Naive thymus-derived CD8-positive, alpha-beta T cell (primary cell): ENCODE measurements around the gene CC2D1A. TPM values are rescaled to one million over a fixed set of nuclear protein-coding genes. Genes with fewer than 3 reads are reported as not detected.

ENCODE experiments used
- ATAC-seq, 2 donors: fragments of 150-1000 bp; cut with Tn5 transposase in 1 of 2; sonication (Bioruptor Pico), chemical (Tn5 transposase) in 1 of 2; 1 replicate in 1 of 2; 2 replicates in 1 of 2; pipeline ENCODE4 v1.10.0; 2021; ENCODE audit warnings: mild to moderate bottlenecking in 2 of 2, moderate library complexity in 2 of 2
- POLR2A ChIA-PET: fragments of 350-600 bp; sonication (Branson Sonifier 250); formaldehyde crosslinking; loops from one replicate; lab custom pipeline; 2021; ENCODE audit warnings: antibody characterized with exemption; lab: Charles Lee
- DNase-seq, 10 donors: peaks; one replicate each; pipeline versions ENCODE4 v3.0.0 to v3.0.0-alpha.2; 2020 to 2022
- H3K27ac Mint-ChIP-seq, 10 donors: one replicate each; pipeline ENCODE4 v1.8.0; 2020 to 2022; ENCODE audit warnings: mild to moderate bottlenecking in 10 of 10, mixed read lengths in 10 of 10, moderate library complexity in 4 of 10, inconsistent platforms in 1 of 10
- H3K27me3 Mint-ChIP-seq, 5 donors: one replicate each; pipeline ENCODE4 v1.8.0; 2021 to 2022; ENCODE audit warnings: mixed read lengths in 5 of 5
- H3K36me3 Mint-ChIP-seq, 3 donors: one replicate each; pipeline ENCODE4 v1.8.0; 2020 to 2022; ENCODE audit warnings: mixed read lengths in 3 of 3, mild to moderate bottlenecking in 2 of 3, inconsistent platforms in 1 of 3
- H3K4me1 Mint-ChIP-seq, 4 donors: one replicate each; pipeline ENCODE4 v1.8.0; 2021 to 2022; ENCODE audit warnings: mixed read lengths in 4 of 4
- H3K4me3 Mint-ChIP-seq, 10 donors: one replicate each; pipeline ENCODE4 v1.8.0; 2020 to 2022; ENCODE audit warnings: mild to moderate bottlenecking in 10 of 10, mixed read lengths in 10 of 10, moderate library complexity in 6 of 10, inconsistent platforms in 1 of 10
- H3K9me3 Mint-ChIP-seq, 9 donors: one replicate each; pipeline ENCODE4 v1.8.0; 2020 to 2022; ENCODE audit warnings: mixed read lengths in 9 of 9, mild to moderate bottlenecking in 3 of 9, inconsistent platforms in 1 of 9, moderate library complexity in 1 of 9
- polyA plus RNA-seq, 3 donors: library from polyadenylated mRNA; unstranded; fragments of 300-500 nt; fragmentation: Illumina TruSeq; gene quantifications; one replicate each; pipeline ENCODE4 v1.2.3, GENCODE V29; 2021
- total RNA-seq, 8 experiments: library from RNA in 2 of 8; stranded (reverse) in 2 of 8; gene quantifications; one replicate each; pipeline ENCODE4 v1.2.3 and lab custom pipeline; 2021 to 2026

Gene CC2D1A
- total and polyA plus RNA-seq, 5 experiments from 2014 or later = 4.3 to 30.7 (median 10.5) TPM

DNA sequence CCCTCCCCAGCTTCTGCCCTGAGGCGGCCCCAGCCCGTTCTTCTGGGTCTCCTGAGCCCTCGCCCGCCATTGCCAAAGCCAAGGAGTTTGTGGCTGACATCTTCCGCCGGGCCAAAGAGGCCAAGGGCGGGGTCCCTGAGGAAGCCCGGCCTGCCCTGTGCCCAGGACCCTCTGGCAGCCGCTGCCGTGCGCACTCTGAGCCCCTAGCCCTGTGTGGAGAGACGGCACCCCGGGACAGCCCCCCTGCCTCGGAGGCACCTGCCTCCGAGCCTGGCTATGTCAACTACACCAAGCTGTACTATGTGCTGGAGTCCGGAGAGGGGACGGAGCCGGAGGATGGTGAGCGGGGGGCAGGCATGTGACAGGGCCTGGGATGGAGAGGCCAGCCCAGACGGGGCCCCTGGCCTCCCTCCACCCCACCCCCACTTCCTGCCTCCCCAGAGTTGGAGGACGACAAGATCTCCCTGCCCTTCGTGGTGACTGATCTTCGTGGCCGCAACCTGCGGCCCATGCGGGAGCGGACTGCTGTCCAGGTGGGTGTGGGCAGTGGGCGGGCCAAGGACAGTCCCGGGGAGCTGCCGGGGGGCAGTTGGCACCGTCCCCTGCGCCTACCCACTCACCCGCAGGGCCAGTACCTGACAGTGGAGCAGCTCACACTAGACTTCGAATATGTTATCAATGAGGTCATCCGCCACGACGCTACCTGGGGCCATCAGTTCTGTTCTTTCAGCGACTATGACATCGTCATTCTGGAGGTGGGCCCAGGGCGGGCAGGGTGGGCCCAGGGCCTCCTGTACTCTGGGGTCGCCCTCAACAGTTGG lies 53.4 kb downstream of the CC2D1A start:
- peaks cover 1 to 19% (median 4%) of the 10 kb centered on the region in 4 donors for H3K4me1 Mint-ChIP-seq
- peak overlapping the region in 1 of 10 donors; percentile 29 for H3K27ac Mint-ChIP-seq
- no peak for DNase-seq
- POLR2A ChIA-PET = interaction anchor here (1.4 to 4.4 kb wide), 5 partner anchors 11 to 72 kb away, joined by 4 to 19 read pairs (median 6); partner anchors contain the start of genes IL27RA and RFX1
- no peaks in the 10 kb centered on the region for H3K27me3 Mint-ChIP-seq
- H3K36me3 Mint-ChIP-seq = peaks cover 0 to 55% (median 6%) of the 10 kb centered on the region in 3 donors
- ATAC-seq = peak in 1 of 2 donors; percentile 7
- H3K4me3 Mint-ChIP-seq = no peak overlapping the region
- H3K9me3 Mint-ChIP-seq = no peaks in the 10 kb centered on the region

DNA sequence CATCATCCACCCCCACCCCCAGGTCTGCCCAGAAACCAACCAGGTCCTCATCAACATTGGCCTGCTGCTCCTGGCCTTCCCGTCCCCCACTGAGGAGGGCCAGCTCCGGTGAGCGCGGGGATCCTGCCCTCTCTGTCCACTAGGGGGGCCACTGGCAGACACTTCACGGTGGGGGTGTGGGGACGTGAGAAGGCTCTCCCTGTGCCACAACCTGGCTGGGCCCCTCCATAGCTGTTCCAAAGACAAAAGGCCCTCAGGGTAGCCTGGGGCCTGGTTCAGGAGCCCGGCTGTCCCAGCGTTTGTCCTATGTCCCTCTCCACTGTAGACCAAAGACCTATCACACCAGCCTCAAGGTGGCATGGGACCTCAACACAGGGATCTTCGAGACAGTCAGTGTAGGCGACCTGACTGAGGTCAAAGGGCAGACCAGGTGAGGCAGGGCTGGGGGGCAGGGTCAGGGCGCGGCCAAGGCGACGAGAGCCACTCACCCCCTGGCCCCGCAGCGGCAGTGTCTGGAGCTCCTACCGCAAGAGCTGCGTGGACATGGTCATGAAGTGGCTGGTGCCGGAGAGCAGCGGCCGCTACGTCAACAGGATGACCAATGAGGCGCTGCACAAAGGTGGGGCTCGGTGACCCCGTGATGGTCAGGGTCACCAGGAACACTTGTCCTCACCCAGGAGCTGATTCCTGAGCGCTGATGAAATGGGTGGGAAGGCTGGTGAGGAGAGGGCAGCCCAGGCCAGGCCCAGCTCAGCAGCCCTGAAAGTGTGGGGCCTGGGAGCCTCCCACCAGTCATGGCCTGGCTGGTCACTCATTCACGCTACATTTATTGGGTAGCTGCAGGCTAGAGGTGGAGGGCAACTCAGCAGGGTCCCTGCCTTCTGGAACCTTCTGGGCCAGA lies 54.2 kb downstream of the CC2D1A start:
- no peaks in the 10 kb centered on the region for H3K9me3 Mint-ChIP-seq
- peak; percentile 63 to 77 for ATAC-seq
- H3K27ac Mint-ChIP-seq = peak overlapping the region in 3 of 10 donors; percentile 1 to 62 (median 11)
- peaks cover 0 to 15% (median 3%) of the 10 kb centered on the region in 4 donors for H3K4me1 Mint-ChIP-seq
- DNase-seq = peak in 7 of 10 donors; percentile 22 to 72 (median 39)
- H3K4me3 Mint-ChIP-seq = no peak overlapping the region
- peaks cover 0 to 56% (median 10%) of the 10 kb centered on the region in 3 donors for H3K36me3 Mint-ChIP-seq
- H3K27me3 Mint-ChIP-seq = no peaks in the 10 kb centered on the region
- POLR2A ChIA-PET = interaction anchor here (1.0 to 4.4 kb wide), 5 partner anchors 9 to 71 kb away, joined by 3 to 19 read pairs (median 6); partner anchors contain the start of gene IL27RA

DNA sequence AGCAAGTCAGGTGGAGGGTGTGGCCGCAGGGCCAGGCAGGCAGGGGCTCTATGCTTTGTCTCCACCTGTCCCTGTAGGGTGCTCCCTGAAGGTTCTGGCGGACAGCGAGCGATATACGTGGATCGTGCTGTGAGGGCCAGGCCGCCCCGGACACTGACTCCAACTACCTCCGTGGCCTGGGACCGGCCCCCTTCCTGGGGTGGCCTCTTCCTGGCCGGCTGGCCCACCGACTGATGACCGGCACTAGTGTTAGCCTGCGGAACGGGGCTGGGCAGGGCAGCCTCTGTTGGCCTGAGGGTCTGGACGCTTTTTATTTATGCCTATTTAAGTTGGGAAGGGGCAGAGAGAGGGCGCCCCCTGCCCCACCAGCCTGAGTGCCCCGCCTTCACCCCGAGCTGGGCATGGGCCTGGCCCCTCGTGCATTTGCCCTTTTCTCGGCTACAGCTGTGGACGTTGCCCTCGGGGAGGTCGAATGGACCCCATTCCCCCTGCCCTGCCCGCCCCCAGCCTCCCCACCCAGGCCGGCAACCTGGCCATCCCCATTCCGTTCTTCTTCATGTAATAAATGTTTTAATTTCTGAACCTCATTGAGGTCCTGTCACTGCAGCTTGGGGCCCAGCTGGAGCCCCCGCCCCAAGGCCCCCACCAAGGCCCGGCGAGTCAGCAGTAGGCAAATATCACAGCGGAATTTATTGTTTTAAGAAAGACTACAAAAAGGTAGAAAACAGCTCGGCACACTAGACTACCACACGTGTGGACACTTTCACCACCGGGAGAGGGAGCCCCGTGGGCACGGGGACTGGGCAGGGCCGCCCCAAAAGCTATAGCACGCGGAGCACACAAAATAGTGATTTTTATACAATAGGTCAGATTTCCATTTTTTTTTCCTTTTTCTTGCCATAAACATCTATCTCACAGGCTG lies 55.1 kb downstream of the CC2D1A start:
- POLR2A ChIA-PET = interaction anchor here (1.0 to 4.4 kb wide), 4 partner anchors 10 to 70 kb away, joined by 3 to 19 read pairs (median 6); partner anchors contain the start of gene IL27RA
- DNase-seq (no peak), ATAC-seq (no peak)
- Mint-ChIP-seq H3K4me1 (peaks cover 0 to 15% (median 3%) of the 10 kb centered on the region in 4 donors), H3K4me3 (no peak overlapping the region), H3K36me3 (peaks cover 0 to 50% (median 10%) of the 10 kb centered on the region in 3 donors), H3K9me3 (no peaks in the 10 kb centered on the region), H3K27ac (peak overlapping the region in 4 of 10 donors; percentile 28 to 83 (median 40)), H3K27me3 (no peaks in the 10 kb centered on the region)

- peaks cover 0 to 48% (median 8%) of the 10 kb centered on the region in 3 donors for H3K36me3 Mint-ChIP-seq
- POLR2A ChIA-PET = interaction anchor here (1.2 to 4.4 kb wide), 3 partner anchors 9 to 69 kb away, joined by 4 to 19 read pairs (median 5); partner anchors contain the start of genes DCAF15 and IL27RA
- no peaks in the 10 kb centered on the region for H3K9me3 Mint-ChIP-seq
- ATAC-seq (no peak), DNase-seq (no peak)
- no peak overlapping the region for H3K4me3 Mint-ChIP-seq
- peaks cover 0 to 14% (median 2%) of the 10 kb centered on the region in 4 donors for H3K4me1 Mint-ChIP-seq
- peak overlapping the region in 1 of 10 donors; percentile 29 for H3K27ac Mint-ChIP-seq
- no peaks in the 10 kb centered on the region for H3K27me3 Mint-ChIP-seq
These were observed 56.1 kb downstream of the CC2D1A start for GRCh38 chr19:13961826-13962698.

DNA sequence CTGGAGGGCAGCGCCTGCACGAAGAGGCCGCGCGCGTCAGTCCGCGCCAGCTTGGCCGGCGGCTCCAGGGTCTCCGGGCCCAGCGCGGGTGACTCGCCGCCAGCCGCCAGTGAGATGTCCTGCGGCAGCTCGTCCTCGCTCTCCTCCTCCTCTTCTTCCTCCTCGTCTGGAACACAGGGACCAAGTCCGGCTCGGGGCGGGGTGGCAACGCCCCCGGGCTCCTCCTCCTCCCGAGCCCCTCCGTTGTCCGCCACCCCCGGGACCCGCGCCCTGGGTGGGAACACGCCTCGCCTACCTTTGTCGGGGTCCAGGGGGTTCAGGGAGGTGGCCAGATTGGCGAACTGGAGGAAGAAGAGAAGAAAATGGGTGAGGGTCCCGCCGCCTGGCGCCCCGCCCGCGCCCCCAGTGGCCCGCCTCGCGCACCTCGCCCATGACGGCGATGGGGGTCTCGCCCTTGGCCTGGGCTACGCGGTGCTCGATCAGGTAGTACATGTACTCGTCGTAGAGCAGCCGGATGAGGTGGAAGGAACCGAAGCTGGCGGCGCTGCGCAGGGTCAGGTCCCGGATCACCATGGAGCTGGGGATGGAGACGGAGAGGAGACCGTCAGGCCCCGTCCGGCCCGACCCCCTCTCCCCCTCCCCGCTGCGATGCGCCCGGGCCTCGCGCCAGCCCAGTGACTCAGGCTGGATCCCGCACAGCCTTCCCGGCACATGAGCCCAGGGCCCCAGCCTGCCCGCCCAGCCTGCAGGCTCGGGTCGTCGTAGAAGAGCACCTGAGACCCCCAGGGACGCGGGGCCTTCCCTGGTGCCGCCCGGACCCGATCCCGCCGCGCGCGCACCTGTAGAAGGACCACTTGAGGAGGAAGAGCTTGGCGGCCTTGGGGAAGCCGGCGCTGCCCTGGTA lies 57.0 kb downstream of the CC2D1A start:
- POLR2A ChIA-PET = interaction anchor here (1.2 to 4.4 kb wide), 3 partner anchors 10 to 68 kb away, joined by 4 to 19 read pairs (median 5); partner anchors contain the start of genes DCAF15 and IL27RA
- DNase-seq (no peak), ATAC-seq (peak in 1 of 2 donors; percentile 7)
- Mint-ChIP-seq H3K36me3 (peaks cover 0 to 50% (median 8%) of the 10 kb centered on the region in 3 donors), H3K4me3 (no peak overlapping the region), H3K9me3 (no peaks in the 10 kb centered on the region), H3K4me1 (peaks cover 0 to 13% (median under 1%) of the 10 kb centered on the region in 4 donors), H3K27me3 (no peaks in the 10 kb centered on the region), H3K27ac (no peak overlapping the region)

GRCh38 chr19:13963603-13964105 lies 57.7 kb downstream of the CC2D1A start:
- ATAC-seq = peak in 1 of 2 donors; percentile 5
- DNase-seq = no peak
- H3K4me3 Mint-ChIP-seq = no peak overlapping the region
- H3K9me3 Mint-ChIP-seq = no peaks in the 10 kb centered on the region
- POLR2A ChIA-PET = interaction anchor here (2.1 to 4.4 kb wide), 2 partner anchors 39 to 68 kb away, joined by 5 to 19 read pairs; partner anchors contain the start of gene IL27RA
- no peaks in the 10 kb centered on the region for H3K27me3 Mint-ChIP-seq
- peaks cover 0 to 8% (median under 1%) of the 10 kb centered on the region in 4 donors for H3K4me1 Mint-ChIP-seq
- H3K36me3 Mint-ChIP-seq = peaks cover 0 to 47% (median 8%) of the 10 kb centered on the region in 3 donors
- no peak overlapping the region for H3K27ac Mint-ChIP-seq

DNA sequence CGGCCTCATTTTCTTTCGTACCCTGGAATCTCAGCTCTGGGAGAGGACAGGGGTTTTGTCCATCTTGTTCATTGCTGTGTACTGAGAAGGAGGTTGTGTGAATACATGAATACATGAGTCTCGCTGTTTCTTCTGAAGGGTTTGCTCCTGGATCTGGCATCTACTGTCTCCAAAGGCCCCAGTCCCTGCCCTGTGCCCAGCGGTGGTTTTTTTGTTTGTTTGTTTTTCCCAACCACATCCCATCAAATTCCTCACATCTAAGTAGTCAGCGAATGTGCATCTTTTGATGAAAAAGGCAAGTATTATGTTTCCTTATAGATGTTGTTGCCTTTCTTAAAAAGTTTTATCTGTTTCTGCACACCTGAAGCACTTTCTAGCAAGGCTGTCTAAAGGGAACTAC lies 58.8 kb downstream of the CC2D1A start:
- Mint-ChIP-seq H3K36me3 (peaks cover 0 to 53% (median 15%) of the 10 kb centered on the region in 3 donors), H3K9me3 (no peaks in the 10 kb centered on the region), H3K27ac (peak overlapping the region in 6 of 10 donors; percentile 25 to 83 (median 54)), H3K27me3 (no peaks in the 10 kb centered on the region), H3K4me3 (no peak overlapping the region), H3K4me1 (peaks cover 0 to 3% (median 0%) of the 10 kb centered on the region in 4 donors)
- DNase-seq (no peak), ATAC-seq (no peak)
- POLR2A ChIA-PET = no interaction called here

- Mint-ChIP-seq H3K9me3 (no peaks in the 10 kb centered on the region), H3K4me3 (no peak overlapping the region), H3K4me1 (no peaks in the 10 kb centered on the region), H3K36me3 (peaks cover 0 to 49% (median 16%) of the 10 kb centered on the region in 3 donors), H3K27ac (peak overlapping the region in 3 of 10 donors; percentile 47 to 83 (median 62)), H3K27me3 (no peaks in the 10 kb centered on the region)
- ATAC-seq (no peak), DNase-seq (no peak)
- POLR2A ChIA-PET = no interaction called here
These were observed 59.4 kb downstream of the CC2D1A start for GRCh38 chr19:13965377-13965896.

DNA sequence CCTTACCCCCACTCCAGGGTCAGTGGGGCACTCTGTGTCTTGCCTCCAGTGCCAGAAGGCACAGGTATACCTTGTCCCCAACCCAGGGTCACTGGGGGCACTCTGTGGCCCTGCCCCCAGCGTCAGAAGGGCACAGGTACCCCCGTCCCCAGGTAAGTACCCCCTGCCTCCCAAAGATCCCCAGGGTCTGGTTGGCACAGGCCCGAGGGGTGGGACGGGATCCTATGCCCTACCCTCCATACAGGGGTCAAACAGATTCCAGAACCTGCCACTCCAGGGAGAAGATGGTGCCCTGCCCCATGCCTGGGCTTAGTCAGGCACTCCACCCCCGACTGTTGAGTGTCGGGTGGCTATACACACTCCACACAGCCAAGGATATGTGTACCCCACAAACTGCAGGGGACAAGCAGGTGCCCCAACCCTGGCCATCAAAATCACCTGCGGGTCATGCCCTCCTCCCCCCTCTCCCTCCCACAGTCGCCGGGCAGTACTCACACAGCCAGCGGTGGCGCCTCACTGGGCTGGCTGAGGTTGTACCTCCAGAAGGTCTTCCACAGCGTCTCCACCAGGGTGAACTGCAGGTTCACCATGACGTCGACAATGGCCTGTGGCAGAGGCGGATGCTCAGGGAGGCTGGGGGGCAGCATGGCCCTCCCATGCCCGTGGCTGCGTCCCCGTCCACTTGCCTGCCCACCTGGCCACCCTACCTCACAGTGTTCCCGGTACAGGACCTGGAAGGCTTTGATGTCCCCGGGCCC lies 60.1 kb downstream of the CC2D1A start:
- Mint-ChIP-seq H3K9me3 (no peaks in the 10 kb centered on the region), H3K4me3 (no peak overlapping the region), H3K27me3 (no peaks in the 10 kb centered on the region), H3K4me1 (no peaks in the 10 kb centered on the region), H3K36me3 (peaks cover 0 to 50% (median 14%) of the 10 kb centered on the region in 3 donors), H3K27ac (peak overlapping the region in 1 of 10 donors; percentile 59)
- ATAC-seq = no peak
- DNase-seq = no peak
- POLR2A ChIA-PET = no interaction called here
